GM12878 (cell line): ENCODE results near the gene TMEM86B. TPM values are rescaled to one million over a fixed set of nuclear protein-coding genes. Genes with fewer than 3 reads are reported as not detected.

Source experiments
- ATAC-seq: fragments of 200-7000 bp; cut with Tn5 transposase; 3 replicates; pipeline ENCODE4 v1.9.1; 2020; ENCODE audit warnings: mild to moderate bottlenecking, moderate library complexity
- BruUV-seq: library from RNA; stranded (reverse); fragments of 400-500 nt; replicated peaks from 2 replicates; lab custom pipeline; 2021; lab: Mats Ljungman, UMichigan
- CTCF ChIA-PET: fragments of 300-600 bp; sonication (Branson Sonifier 250); formaldehyde crosslinking; extraction: SDS; loops from one replicate; lab custom pipeline; 2021; ENCODE audit warnings: inconsistent platforms; lab: Yijun Ruan, JAX
- POLR2A ChIA-PET: fragments of 350-600 bp; formaldehyde crosslinking; extraction: SDS; loops from one replicate; lab custom pipeline; 2021; ENCODE audit warnings: inconsistent platforms; lab: Charles Lee
- RAD21 ChIA-PET: fragments of 300-600 bp; sonication (Branson Sonifier 250); formaldehyde crosslinking; loops from one replicate; lab custom pipeline; 2023; ENCODE audit warnings: antibody characterized with exemption; ENCODE audit not compliant: unreplicated experiment; lab: Charles Lee
- SMC1A ChIA-PET: fragments of 300-600 bp; sonication (Branson Sonifier 250); formaldehyde crosslinking; loops from one replicate; lab custom pipeline; 2023; ENCODE audit not compliant: unreplicated experiment, uncharacterized antibody; lab: Charles Lee
- DNase-seq: peaks from one replicate; pipeline ENCODE4 v3.0.0-alpha.2; 2011; ENCODE audit warnings: low read depth, low spot score
- FAIRE-seq: peaks from 3 replicates; lab custom pipeline; 2011; peaks lifted over from hg19 to GRCh38; lab: Jason Lieb, UNC
- H2AFZ ChIP-seq: 2 replicates; pipeline ENCODE4 v1.6.0; 2011; ENCODE audit warnings: low read depth, low read length, control low read depth; ENCODE audit not compliant: control insufficient read depth
- H3K27ac ChIP-seq: 2 replicates; pipeline ENCODE4 v1.5.1; 2011; ENCODE audit warnings: control low read depth; ENCODE audit not compliant: control insufficient read depth, insufficient read depth
- H3K27me3 ChIP-seq, 2 experiments: replicated peaks in 1 of 2; 2 replicates each; pipeline versions ENCODE4 v1.6.0 to v1.6.1; 2011; ENCODE audit warnings: low read length in 1 of 2; ENCODE audit not compliant: control insufficient read depth in 2 of 2, insufficient read depth in 2 of 2
- H3K36me3 ChIP-seq, 2 experiments: 2 replicates each; pipeline ENCODE4 v1.5.1; 2011; ENCODE audit warnings: low read length in 1 of 2; ENCODE audit not compliant: control insufficient read depth in 2 of 2, insufficient read depth in 2 of 2
- H3K4me1 ChIP-seq: 2 replicates; pipeline ENCODE4 v1.6.1; 2011; ENCODE audit warnings: mild to moderate bottlenecking, low read length, moderate library complexity, mixed read lengths; ENCODE audit not compliant: control insufficient read depth, insufficient read depth
- H3K4me2 ChIP-seq: 2 replicates; pipeline ENCODE4 v1.6.0; 2011; ENCODE audit warnings: control low read depth; ENCODE audit not compliant: control insufficient read depth, insufficient read depth
- H3K4me3 ChIP-seq: fragments of 200-600 bp; sonication (generic); 2 replicates; pipeline ENCODE4 v1.5.1; 2016
- H3K79me2 ChIP-seq: 2 replicates; pipeline ENCODE4 v1.6.0; 2011; ENCODE audit warnings: low read length; ENCODE audit not compliant: control insufficient read depth, insufficient read depth
- H3K9ac ChIP-seq: 2 replicates; pipeline ENCODE4 v1.8.0; 2011; ENCODE audit warnings: low read length, control low read depth, mixed read lengths; ENCODE audit not compliant: control insufficient read depth, insufficient read depth
- H3K9me3 ChIP-seq: replicated peaks from 3 replicates; pipeline ENCODE4 v1.5.1; 2011; ENCODE audit warnings: mild to moderate bottlenecking, low read length; ENCODE audit not compliant: control insufficient read depth, insufficient read depth
- H4K20me1 ChIP-seq: 2 replicates; pipeline ENCODE4 v1.6.0; 2011; ENCODE audit not compliant: control insufficient read depth, insufficient read depth
- CBFB ChIP-seq: IDR thresholded peaks from 2 replicates; pipeline ENCODE4 v1.6.1; 2016; ENCODE audit warnings: antibody characterized with exemption, low read depth
- CHD4 ChIP-seq: fragments of 200-600 bp; sonication (generic); IDR thresholded peaks from 2 replicates; pipeline ENCODE4 v1.6.1; 2016; ENCODE audit warnings: mild to moderate bottlenecking
- EGR1 ChIP-seq, 2 experiments: IDR thresholded peaks; 1 replicate in 1 of 2; 2 replicates in 1 of 2; pipeline ENCODE4 v1.6.1; 2011 to 2012; ENCODE audit warnings: low read depth in 2 of 2, low read length in 2 of 2, borderline replicate concordance in 1 of 2, mild to moderate bottlenecking in 1 of 2, moderate library complexity in 1 of 2
- HDAC2 ChIP-seq: fragments of 200-600 bp; sonication (generic); IDR thresholded peaks from 2 replicates; pipeline ENCODE4 v1.6.1; 2017
- JUNB ChIP-seq: IDR thresholded peaks from 2 replicates; pipeline ENCODE4 v1.6.1; 2016; ENCODE audit warnings: antibody characterized with exemption, mild to moderate bottlenecking
- KAT2A ChIP-seq: conservative IDR thresholded peaks from 2 replicates; pipeline ENCODE4 v1.6.1; 2011; ENCODE audit warnings: low read depth, low read length; ENCODE audit not compliant: control insufficient read depth
- PML ChIP-seq: IDR thresholded peaks from 2 replicates; pipeline ENCODE4 v1.6.1; 2012; ENCODE audit warnings: low read length, inconsistent platforms
- POU2F2 ChIP-seq: IDR thresholded peaks from 3 replicates; pipeline ENCODE4 v1.6.1; 2011; ENCODE audit warnings: low read depth, mild to moderate bottlenecking, low read length, borderline replicate concordance
- RCOR1 ChIP-seq: conservative IDR thresholded peaks from 2 replicates; pipeline ENCODE4 v1.6.1; 2012; ENCODE audit warnings: low read depth, low read length, improper control_type of control experiment
- SREBF1 ChIP-seq: IDR thresholded peaks from 2 replicates; pipeline ENCODE4 v1.6.1; 2012; ENCODE audit warnings: mild to moderate bottlenecking, low read length
- ZNF622 ChIP-seq: fragments of 450-650 bp; IDR thresholded peaks from 2 replicates; pipeline ENCODE4 v1.6.1; 2017; ENCODE audit warnings: mild to moderate bottlenecking, inconsistent platforms
- WGBS: methylation state at CpG from one replicate; pipeline ENCODE4 v1.1.6; 2016; ENCODE audit warnings: low lambda C conversion rate; ENCODE audit not compliant: insufficient replicate concordance, insufficient coverage; ENCODE audit errors: missing lambda C conversion rate; 5-methylcytosine and 5-hydroxymethylcytosine counted together
- in situ Hi-C: fragments of 300-500 bp; cut with MboI; formaldehyde crosslinking; loops from 9 replicates; pipeline ENCODE4 v1.14.3; 2018; ENCODE audit warnings: mixed read lengths
- intact Hi-C: fragments of 100-400 bp; cut with micrococcal nuclease; formaldehyde crosslinking; loops from one replicate; pipeline ENCODE4 v1.14.2; 2022; ENCODE audit not compliant: unreplicated experiment
- polyA plus RNA-seq, 11 experiments: library from polyadenylated mRNA; depleted of rRNA in 4 of 11; unstranded in 6 of 11; stranded (reverse) in 5 of 11; fragments of >200 nt; fragmentation: Nextera tagmentation in 4 of 11; fragmentation: Illumina TruSeq in 1 of 11; extraction: Ambion mirVana in 4 of 11; extraction: Trizol in 1 of 11; gene quantifications; 1 replicate in 1 of 11; 2 replicates in 10 of 11; pipeline versions ENCODE4 v1.2.1 to v1.2.3, GENCODE V29; 2011 to 2016; ENCODE audit warnings: inconsistent platforms in 2 of 11, missing spikeins in 2 of 11, low read depth in 1 of 11
- total RNA-seq, 4 experiments: library from RNA; depleted of rRNA in 3 of 4; stranded (reverse); fragments of >200 nt in 3 of 4; fragmentation: Illumina TruSeq in 1 of 4; extraction: Trizol in 1 of 4; gene quantifications; 2 replicates each; pipeline versions ENCODE4 v1.2.1 to v1.2.3, GENCODE V29; 2013 to 2021
- TF ChIP-seq, protein P1 (sequence below): IDR thresholded peaks from 2 replicates; pipeline ENCODE4 v1.6.1; 2012; ENCODE audit warnings: improper control_type of control experiment, low read depth, low read length; ENCODE audit not compliant: insufficient replicate concordance
- TF ChIP-seq, protein P2 (sequence below): IDR thresholded peaks from 2 replicates; pipeline ENCODE4 v1.6.1; 2011; ENCODE audit warnings: low read depth, low read length, improper control_type of control experiment, borderline replicate concordance
- TF ChIP-seq, protein P3 (sequence below): fragments of 450-650 bp; IDR thresholded peaks from 2 replicates; pipeline ENCODE4 v1.6.1; 2016; ENCODE audit warnings: mild to moderate bottlenecking
- TF ChIP-seq, protein P4 (sequence below): fragments of 450-650 bp; IDR thresholded peaks from 2 replicates; pipeline ENCODE4 v1.6.1; 2017; ENCODE audit warnings: mild to moderate bottlenecking

The TMEM86B gene
- total and polyA plus RNA-seq, 10 of the 15 experiments (the other 5 are each of a cell fraction or from before 2014, with no cell fraction given) = 0.26 to 10.6 (median 1.8) TPM

DNA sequence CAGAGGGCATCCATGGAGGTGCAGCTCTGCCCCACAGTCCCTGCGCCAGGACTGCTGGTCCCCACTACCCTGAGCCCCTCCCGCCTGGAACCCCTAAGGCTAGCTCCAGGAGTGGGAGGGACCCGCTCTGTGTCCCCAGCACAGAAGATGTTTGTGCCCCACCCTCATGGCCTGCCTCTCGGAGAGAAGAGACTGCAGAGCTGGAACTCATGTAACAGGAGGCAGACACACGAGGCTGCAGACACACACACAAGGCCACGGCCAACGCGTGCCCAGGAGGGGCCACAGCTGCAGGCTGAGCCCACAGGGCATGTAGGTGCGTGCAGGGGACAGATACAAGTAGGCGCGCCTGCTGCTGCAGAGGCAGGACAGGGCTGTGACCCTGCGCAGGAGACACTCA, 10.4 kb upstream of the TMEM86B start (continued):
- TF ChIP-seq, protein P1, sequence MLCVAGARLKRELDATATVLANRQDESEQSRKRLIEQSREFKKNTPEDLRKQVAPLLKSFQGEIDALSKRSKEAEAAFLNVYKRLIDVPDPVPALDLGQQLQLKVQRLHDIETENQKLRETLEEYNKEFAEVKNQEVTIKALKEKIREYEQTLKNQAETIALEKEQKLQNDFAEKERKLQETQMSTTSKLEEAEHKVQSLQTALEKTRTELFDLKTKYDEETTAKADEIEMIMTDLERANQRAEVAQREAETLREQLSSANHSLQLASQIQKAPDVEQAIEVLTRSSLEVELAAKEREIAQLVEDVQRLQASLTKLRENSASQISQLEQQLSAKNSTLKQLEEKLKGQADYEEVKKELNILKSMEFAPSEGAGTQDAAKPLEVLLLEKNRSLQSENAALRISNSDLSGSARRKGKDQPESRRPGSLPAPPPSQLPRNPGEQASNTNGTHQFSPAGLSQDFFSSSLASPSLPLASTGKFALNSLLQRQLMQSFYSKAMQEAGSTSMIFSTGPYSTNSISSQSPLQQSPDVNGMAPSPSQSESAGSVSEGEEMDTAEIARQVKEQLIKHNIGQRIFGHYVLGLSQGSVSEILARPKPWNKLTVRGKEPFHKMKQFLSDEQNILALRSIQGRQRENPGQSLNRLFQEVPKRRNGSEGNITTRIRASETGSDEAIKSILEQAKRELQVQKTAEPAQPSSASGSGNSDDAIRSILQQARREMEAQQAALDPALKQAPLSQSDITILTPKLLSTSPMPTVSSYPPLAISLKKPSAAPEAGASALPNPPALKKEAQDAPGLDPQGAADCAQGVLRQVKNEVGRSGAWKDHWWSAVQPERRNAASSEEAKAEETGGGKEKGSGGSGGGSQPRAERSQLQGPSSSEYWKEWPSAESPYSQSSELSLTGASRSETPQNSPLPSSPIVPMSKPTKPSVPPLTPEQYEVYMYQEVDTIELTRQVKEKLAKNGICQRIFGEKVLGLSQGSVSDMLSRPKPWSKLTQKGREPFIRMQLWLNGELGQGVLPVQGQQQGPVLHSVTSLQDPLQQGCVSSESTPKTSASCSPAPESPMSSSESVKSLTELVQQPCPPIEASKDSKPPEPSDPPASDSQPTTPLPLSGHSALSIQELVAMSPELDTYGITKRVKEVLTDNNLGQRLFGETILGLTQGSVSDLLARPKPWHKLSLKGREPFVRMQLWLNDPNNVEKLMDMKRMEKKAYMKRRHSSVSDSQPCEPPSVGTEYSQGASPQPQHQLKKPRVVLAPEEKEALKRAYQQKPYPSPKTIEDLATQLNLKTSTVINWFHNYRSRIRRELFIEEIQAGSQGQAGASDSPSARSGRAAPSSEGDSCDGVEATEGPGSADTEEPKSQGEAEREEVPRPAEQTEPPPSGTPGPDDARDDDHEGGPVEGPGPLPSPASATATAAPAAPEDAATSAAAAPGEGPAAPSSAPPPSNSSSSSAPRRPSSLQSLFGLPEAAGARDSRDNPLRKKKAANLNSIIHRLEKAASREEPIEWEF = no peak
- TF ChIP-seq RCOR1 (no peak), JUNB (no peak), SREBF1 (no peak), KAT2A (no peak)
- TF ChIP-seq, protein P2, sequence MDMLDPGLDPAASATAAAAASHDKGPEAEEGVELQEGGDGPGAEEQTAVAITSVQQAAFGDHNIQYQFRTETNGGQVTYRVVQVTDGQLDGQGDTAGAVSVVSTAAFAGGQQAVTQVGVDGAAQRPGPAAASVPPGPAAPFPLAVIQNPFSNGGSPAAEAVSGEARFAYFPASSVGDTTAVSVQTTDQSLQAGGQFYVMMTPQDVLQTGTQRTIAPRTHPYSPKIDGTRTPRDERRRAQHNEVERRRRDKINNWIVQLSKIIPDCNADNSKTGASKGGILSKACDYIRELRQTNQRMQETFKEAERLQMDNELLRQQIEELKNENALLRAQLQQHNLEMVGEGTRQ = no peak

DNA sequence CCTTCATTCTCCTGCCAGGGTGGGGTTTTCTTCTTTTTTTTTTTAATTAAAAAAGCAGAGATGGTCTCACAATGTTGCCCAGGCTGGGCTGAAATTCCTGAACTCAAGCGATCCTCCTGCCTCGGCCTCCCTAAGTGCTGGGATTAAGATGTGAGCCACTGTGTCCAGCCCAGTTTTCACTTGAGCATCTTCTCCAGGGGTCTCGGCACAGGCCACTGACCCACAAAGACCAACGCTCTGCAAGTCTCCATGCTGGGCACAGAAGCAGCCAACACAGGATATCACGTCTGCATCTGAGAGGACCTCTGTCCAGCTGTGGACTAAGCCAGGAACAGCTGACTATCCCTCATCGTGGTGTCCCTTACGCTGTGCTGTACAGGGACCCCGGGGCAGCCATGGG, 9.5 kb upstream of the TMEM86B start:
- Histone ChIP-seq H3K4me2 (no peak overlapping the region), H3K9me3 (no peaks in the 10 kb centered on the region), H4K20me1 (no peaks in the 10 kb centered on the region), H3K27ac (no peak overlapping the region), H3K36me3 (peaks cover 45 to 55% of the 10 kb centered on the region in 2 experiments), H2AFZ (no peak overlapping the region), H3K79me2 (no peaks in the 10 kb centered on the region), H3K4me1 (no peaks in the 10 kb centered on the region), H3K27me3 (no peaks in the 10 kb centered on the region), H3K4me3 (no peak overlapping the region), H3K9ac (no peak overlapping the region)
- BruUV-seq = no TSS peak
- WGBS = 95% methylated on average over 8 of the region's 8 CpGs
- CTCF ChIA-PET = no interaction called here
- intact Hi-C loops (no loop called here), in situ Hi-C loops (no loop called here)
- FAIRE-seq (no peak), DNase-seq (no peak), ATAC-seq (no peak)
- SMC1A ChIA-PET = no interaction called here
- no peak for TF ChIP-seq POU2F2
- TF ChIP-seq, protein P3, sequence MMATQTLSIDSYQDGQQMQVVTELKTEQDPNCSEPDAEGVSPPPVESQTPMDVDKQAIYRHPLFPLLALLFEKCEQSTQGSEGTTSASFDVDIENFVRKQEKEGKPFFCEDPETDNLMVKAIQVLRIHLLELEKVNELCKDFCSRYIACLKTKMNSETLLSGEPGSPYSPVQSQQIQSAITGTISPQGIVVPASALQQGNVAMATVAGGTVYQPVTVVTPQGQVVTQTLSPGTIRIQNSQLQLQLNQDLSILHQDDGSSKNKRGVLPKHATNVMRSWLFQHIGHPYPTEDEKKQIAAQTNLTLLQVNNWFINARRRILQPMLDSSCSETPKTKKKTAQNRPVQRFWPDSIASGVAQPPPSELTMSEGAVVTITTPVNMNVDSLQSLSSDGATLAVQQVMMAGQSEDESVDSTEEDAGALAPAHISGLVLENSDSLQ = no peak
- no peak for TF ChIP-seq HDAC2
- TF ChIP-seq CHD4 = no peak
- no peak for TF ChIP-seq ZNF622
- TF ChIP-seq, protein P4, sequence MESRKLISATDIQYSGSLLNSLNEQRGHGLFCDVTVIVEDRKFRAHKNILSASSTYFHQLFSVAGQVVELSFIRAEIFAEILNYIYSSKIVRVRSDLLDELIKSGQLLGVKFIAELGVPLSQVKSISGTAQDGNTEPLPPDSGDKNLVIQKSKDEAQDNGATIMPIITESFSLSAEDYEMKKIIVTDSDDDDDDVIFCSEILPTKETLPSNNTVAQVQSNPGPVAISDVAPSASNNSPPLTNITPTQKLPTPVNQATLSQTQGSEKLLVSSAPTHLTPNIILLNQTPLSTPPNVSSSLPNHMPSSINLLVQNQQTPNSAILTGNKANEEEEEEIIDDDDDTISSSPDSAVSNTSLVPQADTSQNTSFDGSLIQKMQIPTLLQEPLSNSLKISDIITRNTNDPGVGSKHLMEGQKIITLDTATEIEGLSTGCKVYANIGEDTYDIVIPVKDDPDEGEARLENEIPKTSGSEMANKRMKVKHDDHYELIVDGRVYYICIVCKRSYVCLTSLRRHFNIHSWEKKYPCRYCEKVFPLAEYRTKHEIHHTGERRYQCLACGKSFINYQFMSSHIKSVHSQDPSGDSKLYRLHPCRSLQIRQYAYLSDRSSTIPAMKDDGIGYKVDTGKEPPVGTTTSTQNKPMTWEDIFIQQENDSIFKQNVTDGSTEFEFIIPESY = no peak
- no peak for TF ChIP-seq EGR1 (IDR thresholded peaks at IDR 0.05; ENCODE audit: borderline replicate concordance in 1 of 2, low read depth in 2 of 2, low read length in 2 of 2)
- no peak for TF ChIP-seq CBFB
- TF ChIP-seq PML = no peak
- RAD21 ChIA-PET = no interaction called here
- POLR2A ChIA-PET = no interaction called here
